HCT116 (cell line): Measurements from ENCODE around the gene EIF2B5. TPM values are rescaled to one million over a fixed set of nuclear protein-coding genes. Genes with fewer than 3 reads are reported as not detected.
A peak's percentile ranks its signal among the peaks of the same experiment; 100 is the strongest.

Experiments
- ATAC-seq: fragments of 200-7000 bp; cut with Tn5 transposase; 2 replicates; pipeline ENCODE4 v1.9.1; 2020; ENCODE audit warnings: mild to moderate bottlenecking, moderate library complexity
- BruUV-seq: library from RNA; stranded (reverse); fragments of 400-500 nt; replicated peaks from 2 replicates; lab custom pipeline; 2021; lab: Mats Ljungman, UMichigan
- CTCF ChIA-PET: fragments of 300-600 bp; sonication (Branson Sonifier 250); formaldehyde crosslinking; loops from one replicate; lab custom pipeline; 2021; ENCODE audit warnings: antibody characterized with exemption; lab: Charles Lee
- POLR2A ChIA-PET: fragments of 300-600, 350-600 bp; sonication (Branson Sonifier 250); formaldehyde crosslinking; loops from one replicate; lab custom pipeline; 2021; ENCODE audit warnings: antibody characterized with exemption; lab: Charles Lee
- RAD21 ChIA-PET, 2 experiments: fragments of 300-600 bp; sonication (Branson Sonifier 250); formaldehyde crosslinking; loops; one replicate each; lab custom pipeline; 2023; ENCODE audit warnings: low total read pairs in 2 of 2; ENCODE audit not compliant: uncharacterized antibody in 2 of 2, unreplicated experiment in 2 of 2, low non-redundant PET in 1 of 2; lab: Charles Lee
- DNase-seq: peaks from one replicate; pipeline ENCODE4 v3.0.0-alpha.2; 2010; ENCODE audit warnings: low read depth, low spot score
- H2AFZ ChIP-seq: fragments of 200-600 bp; shearing (Covaris generic), sonication (generic); 2 replicates; pipeline ENCODE4 v1.6.1; 2017; ENCODE audit warnings: low read depth, mixed run types, mixed read lengths, antibody characterized with exemption, low read length; ENCODE audit not compliant: poor library complexity, severe bottlenecking
- H3K27ac ChIP-seq: 2 replicates; pipeline ENCODE4 v1.5.1; 2012; ENCODE audit warnings: low read depth, low read length
- H3K27me3 ChIP-seq: fragments of 200-600 bp; sonication (generic); 2 replicates; pipeline ENCODE4 v1.6.1; 2016; ENCODE audit warnings: mixed run types, low read length, mixed read lengths; ENCODE audit not compliant: insufficient read depth
- H3K36me3 ChIP-seq, 2 experiments: fragments of 200-500 bp in 1 of 2; fragments of 200-600 bp in 1 of 2; sonication (Bioruptor generic) in 1 of 2; sonication (generic) in 1 of 2; 2 replicates each; pipeline versions ENCODE4 v1.5.1 to v1.6.1; 2014 to 2016; ENCODE audit warnings: low read length in 2 of 2, inconsistent platforms in 1 of 2, mixed read lengths in 1 of 2, mixed run types in 1 of 2; ENCODE audit not compliant: insufficient read depth in 2 of 2, control insufficient read depth in 1 of 2
- H3K4me1 ChIP-seq, 2 experiments: fragments of 200-600 bp in 1 of 2; sonication (generic) in 1 of 2; 2 replicates each; pipeline versions ENCODE4 v1.5.1 to v1.6.1; 2012 to 2017; ENCODE audit warnings: low read length in 2 of 2, inconsistent platforms in 1 of 2, mild to moderate bottlenecking in 1 of 2, mixed read lengths in 1 of 2, mixed run types in 1 of 2, moderate library complexity in 1 of 2; ENCODE audit not compliant: insufficient read depth in 2 of 2, control insufficient read depth in 1 of 2
- H3K4me2 ChIP-seq: fragments of 200-600 bp; sonication (generic); 2 replicates; pipeline ENCODE4 v1.6.1; 2017; ENCODE audit warnings: mixed run types, low read length, mixed read lengths
- H3K4me3 ChIP-seq, 2 experiments: fragments of 200-600 bp in 1 of 2; sonication (generic) in 1 of 2; replicated peaks in 1 of 2; 2 replicates each; pipeline ENCODE4 v1.5.1; 2011 to 2016; ENCODE audit warnings: low read length in 2 of 2, control low read depth in 1 of 2, low read depth in 1 of 2, mild to moderate bottlenecking in 1 of 2, mixed read lengths in 1 of 2, mixed run types in 1 of 2
- H3K79me2 ChIP-seq: fragments of 200-600 bp; sonication (generic); 2 replicates; pipeline ENCODE4 v1.6.1; 2017; ENCODE audit warnings: mild to moderate bottlenecking, mixed run types, low read length, moderate library complexity, mixed read lengths; ENCODE audit not compliant: insufficient read depth
- H3K9ac ChIP-seq: fragments of 200-600 bp; sonication (generic); 2 replicates; pipeline ENCODE4 v1.6.1; 2016; ENCODE audit warnings: low read length, mixed read lengths
- H3K9me2 ChIP-seq: fragments of 200-600 bp; sonication (generic), shearing (Covaris generic); 2 replicates; pipeline ENCODE4 v1.6.1; 2017; ENCODE audit warnings: mixed run types, mild to moderate bottlenecking, moderate library complexity; ENCODE audit not compliant: insufficient read depth
- H3K9me3 ChIP-seq, 2 experiments: fragments of 200-500 bp in 1 of 2; fragments of 200-600 bp in 1 of 2; sonication (Bioruptor generic) in 1 of 2; sonication (generic) in 1 of 2; 2 replicates each; pipeline ENCODE4 v1.6.1; 2014 to 2017; ENCODE audit warnings: low read length in 2 of 2, mixed read lengths in 2 of 2, inconsistent platforms in 1 of 2, low read depth in 1 of 2, mild to moderate bottlenecking in 1 of 2, mixed run types in 1 of 2, moderate library complexity in 1 of 2; ENCODE audit not compliant: control insufficient read depth in 1 of 2, insufficient read depth in 1 of 2
- H4K20me1 ChIP-seq: fragments of 200-600 bp; sonication (generic), shearing (Covaris generic); 2 replicates; pipeline ENCODE4 v1.6.1; 2017; ENCODE audit warnings: mixed run types, mild to moderate bottlenecking, moderate library complexity; ENCODE audit not compliant: insufficient read depth
- CTCF ChIP-seq, 3 experiments: fragments of 200-600 bp in 1 of 3; sonication (generic) in 1 of 3; IDR thresholded peaks in 2 of 3; conservative IDR thresholded peaks in 1 of 3; 2 replicates each; pipeline ENCODE4 v1.5.1; 2012 to 2017; ENCODE audit warnings: low read depth in 2 of 3, low read length in 2 of 3, antibody characterized with exemption in 1 of 3, borderline replicate concordance in 1 of 3, control low read depth in 1 of 3, mild to moderate bottlenecking in 1 of 3, mixed read lengths in 1 of 3, mixed run types in 1 of 3, moderate library complexity in 1 of 3; ENCODE audit not compliant: insufficient read depth in 1 of 3
- EZH2phosphoT487 ChIP-seq: fragments of 200-600 bp; IDR thresholded peaks from 2 replicates; pipeline ENCODE4 v1.6.1; 2018; ENCODE audit warnings: antibody characterized with exemption, borderline replicate concordance
- RAD21 ChIP-seq: IDR thresholded peaks from 2 replicates; pipeline ENCODE4 v1.6.1; 2012; ENCODE audit warnings: low read depth, mild to moderate bottlenecking
- intact Hi-C: fragments of 100-400 bp; cut with micrococcal nuclease; formaldehyde crosslinking; loops from 2 replicates; pipeline ENCODE4 v1.10.0; 2022
- total RNA-seq: library from RNA; stranded (reverse); gene quantifications from one replicate; pipeline ENCODE4 v1.2.1, GENCODE V29; 2021; ENCODE audit not compliant: unreplicated experiment
- TF ChIP-seq, protein P1 (sequence below): IDR thresholded peaks from 2 replicates; pipeline ENCODE4 v1.6.1; 2011; ENCODE audit warnings: mild to moderate bottlenecking, low read length, moderate library complexity; ENCODE audit not compliant: insufficient replicate concordance; ENCODE audit errors: extremely low read depth

The EIF2B5 gene
- total RNA-seq, 1 experiment from 2014 or later: 50.3 TPM

- TF ChIP-seq, protein P1, sequence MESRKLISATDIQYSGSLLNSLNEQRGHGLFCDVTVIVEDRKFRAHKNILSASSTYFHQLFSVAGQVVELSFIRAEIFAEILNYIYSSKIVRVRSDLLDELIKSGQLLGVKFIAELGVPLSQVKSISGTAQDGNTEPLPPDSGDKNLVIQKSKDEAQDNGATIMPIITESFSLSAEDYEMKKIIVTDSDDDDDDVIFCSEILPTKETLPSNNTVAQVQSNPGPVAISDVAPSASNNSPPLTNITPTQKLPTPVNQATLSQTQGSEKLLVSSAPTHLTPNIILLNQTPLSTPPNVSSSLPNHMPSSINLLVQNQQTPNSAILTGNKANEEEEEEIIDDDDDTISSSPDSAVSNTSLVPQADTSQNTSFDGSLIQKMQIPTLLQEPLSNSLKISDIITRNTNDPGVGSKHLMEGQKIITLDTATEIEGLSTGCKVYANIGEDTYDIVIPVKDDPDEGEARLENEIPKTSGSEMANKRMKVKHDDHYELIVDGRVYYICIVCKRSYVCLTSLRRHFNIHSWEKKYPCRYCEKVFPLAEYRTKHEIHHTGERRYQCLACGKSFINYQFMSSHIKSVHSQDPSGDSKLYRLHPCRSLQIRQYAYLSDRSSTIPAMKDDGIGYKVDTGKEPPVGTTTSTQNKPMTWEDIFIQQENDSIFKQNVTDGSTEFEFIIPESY: no peak
Measured at GRCh38 chr3:184144505-184144904, 9.3 kb downstream of the EIF2B5 start (continued).

- DNase-seq (no peak), ATAC-seq (peak; percentile 92)
- peak overlapping the region; percentile 11; the same call in 1 of the 2 replicates for H3K27ac ChIP-seq
Measured at GRCh38 chr3:184145111-184145524, 10.0 kb downstream of the EIF2B5 start.

More at GRCh38 chr3:184145111-184145524, 10.0 kb downstream of the EIF2B5 start:
- Histone ChIP-seq H2AFZ (no peak overlapping the region), H3K79me2 (peaks cover 9% of the 10 kb centered on the region), H3K4me3 (no peak overlapping the region), H3K4me1 (peaks cover 0 to 17% of the 10 kb centered on the region in 2 experiments; a peak in 1 of 4 replicates), H3K27me3 (no peaks in the 10 kb centered on the region), H3K4me2 (no peak overlapping the region), H3K9me2 (no peaks in the 10 kb centered on the region), H4K20me1 (no peaks in the 10 kb centered on the region), H3K9me3 (no peaks in the 10 kb centered on the region), H3K36me3 (peaks cover 36 to 45% of the 10 kb centered on the region in 2 experiments), H3K9ac (no peak overlapping the region)
- ChIA-PET RAD21 (interaction anchor here (0.7 to 1.4 kb wide), 6 partner anchors 96 to 250 kb away, joined by 3 to 4 read pairs (median 3); partner anchors contain the start of gene CAMK2N2 (in 1 of the 2)), CTCF (interaction anchor here (1.0 to 2.1 kb wide), 10 partner anchors 10 to 250 kb away, joined by 3 to 9 read pairs (median 4); partner anchors contain the start of genes EEF1AKMT4 and EIF2B5), POLR2A (interaction anchor here (1.3 to 2.3 kb wide), 2 partner anchors 10 to 41 kb away, joined by 3 to 7 read pairs; partner anchors contain the start of genes ABCF3 and EIF2B5)
- peak; percentile 89 for TF ChIP-seq RAD21
- TF ChIP-seq EZH2phosphoT487: no peak
- TF ChIP-seq CTCF (IDR thresholded peaks at IDR 0.05 in 2 of 3, conservative IDR thresholded peaks at IDR 0.05 in 1 of 3; ENCODE audit: borderline replicate concordance in 1 of 3, insufficient read depth in 1 of 3, low read depth in 2 of 3, low read length in 2 of 3): peak; percentile 70 to 78 (median 76)
- no TSS peak for BruUV-seq
- intact Hi-C loops: loop anchor here (1.0 to 2.0 kb wide), 2 partner anchors 104 to 144 kb away; partner anchors contain the start of genes ALG3 and EEF1AKMT4
